ENCODE results near the gene SEC14L6.

SEC14L6 gene

GRCh38 chr22:30497466-30498150, 48.9 kb downstream of the SEC14L6 start:
- no peak overlapping the region for H3K27ac ChIP-seq (ENCODE audit: low read depth, low read length, poor library complexity, severe bottlenecking)
- no peak overlapping the region for H3K9ac ChIP-seq (ENCODE audit: low read length)
- no peak for TF ChIP-seq EZH2 (IDR thresholded peaks at IDR 0.05; ENCODE audit: borderline replicate concordance, low read length)
- H3K27me3 ChIP-seq (ENCODE audit: insufficient read depth, low read length) = no peaks in the 10 kb centered on the region; the same call in 1 of the 2 replicates
- H3K79me2 ChIP-seq (ENCODE audit: insufficient read depth, low read length) = no peaks in the 10 kb centered on the region
- no peaks in the 10 kb centered on the region for H3F3A ChIP-seq (ENCODE audit: insufficient read depth, low read length)
- no peaks in the 10 kb centered on the region for H3K9me3 ChIP-seq (ENCODE audit: low read length)
- no peak overlapping the region for H3K4me3 ChIP-seq (ENCODE audit: low read depth, low read length, poor library complexity, severe bottlenecking)
- H3K4me2 ChIP-seq (ENCODE audit: low read length) = no peak overlapping the region
- no peaks in the 10 kb centered on the region for H3K36me3 ChIP-seq (ENCODE audit: insufficient read depth, low read length)
- H3K9me2 ChIP-seq (ENCODE audit: low read depth, low read length) = no peaks in the 10 kb centered on the region
- no peaks in the 10 kb centered on the region for H4K20me1 ChIP-seq (ENCODE audit: insufficient read depth, low read length)
- H2AFZ ChIP-seq (ENCODE audit: low read length) = no peak overlapping the region
- H3K4me1 ChIP-seq (ENCODE audit: insufficient read depth, low read length, severe bottlenecking) = no peaks in the 10 kb centered on the region

- no peaks in the 10 kb centered on the region for H4K20me1 ChIP-seq (ENCODE audit: insufficient read depth, low read length)
- H3K9ac ChIP-seq (ENCODE audit: low read length) = no peak overlapping the region
- H3K9me2 ChIP-seq (ENCODE audit: low read depth, low read length) = no peaks in the 10 kb centered on the region
- no peaks in the 10 kb centered on the region for H3K9me3 ChIP-seq (ENCODE audit: low read length)
- no peak overlapping the region for H2AFZ ChIP-seq (ENCODE audit: low read length)
- no peak for TF ChIP-seq EZH2 (IDR thresholded peaks at IDR 0.05; ENCODE audit: borderline replicate concordance, low read length)
- TF ChIP-seq CTCF (IDR thresholded peaks at IDR 0.05; ENCODE audit: low read length) = no peak
- H3K27ac ChIP-seq (ENCODE audit: low read depth, low read length, poor library complexity, severe bottlenecking) = no peak overlapping the region
- H3K4me1 ChIP-seq (ENCODE audit: insufficient read depth, low read length, severe bottlenecking) = no peaks in the 10 kb centered on the region
- H3K79me2 ChIP-seq (ENCODE audit: insufficient read depth, low read length) = no peaks in the 10 kb centered on the region
- no peaks in the 10 kb centered on the region for H3K36me3 ChIP-seq (ENCODE audit: insufficient read depth, low read length)
- no peak overlapping the region for H3K4me2 ChIP-seq (ENCODE audit: low read length)
- H3K27me3 ChIP-seq (ENCODE audit: insufficient read depth, low read length) = peaks cover 5% of the 10 kb centered on the region; the same call in 1 of the 2 replicates
- H3K4me3 ChIP-seq (ENCODE audit: low read depth, low read length, poor library complexity, severe bottlenecking) = no peak overlapping the region
- H3F3A ChIP-seq (ENCODE audit: insufficient read depth, low read length) = no peaks in the 10 kb centered on the region
These were observed 51.3 kb downstream of the SEC14L6 start for GRCh38 chr22:30495041-30495784.

GRCh38 chr22:30492144-30492543, 54.4 kb downstream of the SEC14L6 start:
- Histone ChIP-seq H3K27ac (ENCODE audit: low read depth, low read length, poor library complexity, severe bottlenecking) (no peak overlapping the region), H3K9me3 (ENCODE audit: low read length) (no peaks in the 10 kb centered on the region), H3K4me1 (ENCODE audit: insufficient read depth, low read length, severe bottlenecking) (no peaks in the 10 kb centered on the region), H3K4me3 (ENCODE audit: low read depth, low read length, poor library complexity, severe bottlenecking) (no peak overlapping the region), H2AFZ (ENCODE audit: low read length) (no peak overlapping the region), H3K4me2 (ENCODE audit: low read length) (no peak overlapping the region), H3F3A (ENCODE audit: insufficient read depth, low read length) (no peaks in the 10 kb centered on the region), H3K27me3 (ENCODE audit: insufficient read depth, low read length) (peaks cover 12% of the 10 kb centered on the region; the same call in 1 of the 2 replicates), H4K20me1 (ENCODE audit: insufficient read depth, low read length) (no peaks in the 10 kb centered on the region), H3K9ac (ENCODE audit: low read length) (no peak overlapping the region), H3K79me2 (ENCODE audit: insufficient read depth, low read length) (no peaks in the 10 kb centered on the region), H3K9me2 (ENCODE audit: low read depth, low read length) (no peaks in the 10 kb centered on the region), H3K36me3 (ENCODE audit: insufficient read depth, low read length) (no peaks in the 10 kb centered on the region)
- TF ChIP-seq CTCF (IDR thresholded peaks at IDR 0.05; ENCODE audit: low read length) (no peak), EZH2 (IDR thresholded peaks at IDR 0.05; ENCODE audit: borderline replicate concordance, low read length) (no peak)
